Measurements from ENCODE around the gene FOXP1. TPM values are rescaled to one million over a fixed set of nuclear protein-coding genes. Genes with fewer than 3 reads are reported as not detected.

FOXP1 gene
- total RNA-seq, 2 experiments from 2014 or later, result 116 to 131 TPM

DNA sequence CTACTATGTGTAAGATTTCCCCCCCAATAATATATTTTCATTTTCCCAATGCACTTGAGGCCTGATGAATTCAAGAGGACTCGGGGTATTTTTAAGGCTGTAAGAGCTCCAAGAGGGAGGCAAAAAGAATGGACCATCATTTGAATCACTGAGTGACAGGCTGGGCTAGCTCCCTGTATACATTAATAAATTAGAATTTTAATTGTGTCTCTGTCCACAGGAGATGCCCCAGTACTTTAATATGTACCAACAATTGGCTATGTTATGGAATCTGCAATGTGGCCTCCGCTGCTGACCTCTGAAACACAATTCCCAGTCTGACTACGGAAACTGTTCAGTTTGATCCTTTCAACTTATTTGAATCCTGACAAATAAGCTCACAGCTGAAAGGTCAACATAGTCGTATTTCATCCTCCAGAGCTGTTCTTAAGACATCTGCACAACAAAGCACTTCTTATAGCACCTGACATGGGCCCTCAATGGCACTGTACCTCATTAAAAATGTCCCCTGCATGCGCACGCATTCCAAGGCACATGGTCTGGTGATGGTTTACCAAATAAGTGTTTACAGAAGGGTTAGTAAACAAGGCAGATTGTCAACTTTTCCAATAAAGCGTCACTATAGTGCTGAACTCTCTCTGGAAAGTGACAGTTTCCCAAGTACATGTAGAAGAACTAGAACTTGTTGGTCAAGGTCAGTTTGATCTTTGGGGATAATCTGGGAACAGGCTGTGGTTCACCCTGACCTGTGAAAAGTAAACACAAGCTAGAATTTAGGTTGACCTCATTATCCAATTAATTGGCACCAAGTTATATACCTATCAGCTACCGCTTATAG, 472.9 kb downstream of the FOXP1 start:
- H3K4me3 Mint-ChIP-seq, result no peak overlapping the region
- H3K27ac Mint-ChIP-seq, result no peak overlapping the region
- no peaks in the 10 kb centered on the region for H3K9me3 Mint-ChIP-seq
- DNase-seq, result no peak
- peaks cover 36% of the 10 kb centered on the region for H3K4me1 Mint-ChIP-seq
- CTCF ChIA-PET, result interaction anchor here (1.1 to 1.6 kb wide), 3 partner anchors 15 to 24 kb away, joined by 3 to 4 read pairs (median 4); no protein-coding TSS in a partner anchor
- POLR2A ChIA-PET, result no interaction called here
- peaks cover 72% of the 10 kb centered on the region for H3K36me3 Mint-ChIP-seq (ENCODE audit: low read depth)
- H3K27me3 Mint-ChIP-seq, result no peaks in the 10 kb centered on the region

DNA sequence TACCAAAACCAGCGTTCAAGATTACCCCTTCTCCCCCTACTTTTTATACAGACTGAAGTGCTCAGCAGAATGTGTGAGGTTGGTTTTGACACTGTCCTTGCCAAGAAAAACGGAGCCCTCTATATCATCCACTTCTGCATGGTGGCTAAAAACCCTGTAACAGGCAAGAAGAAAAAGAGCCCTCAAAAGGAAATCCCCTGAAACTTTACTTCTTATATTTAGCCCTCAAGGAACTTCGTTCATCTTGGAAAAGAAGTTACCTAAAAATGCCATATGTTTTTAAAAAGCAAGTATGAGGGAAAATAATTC, 473.6 kb downstream of the FOXP1 start:
- ChIA-PET CTCF (interaction anchor here (1.2 to 1.6 kb wide), 2 partner anchors 14 to 23 kb away, joined by 3 to 4 read pairs; no protein-coding TSS in a partner anchor), POLR2A (no interaction called here)
- no peak overlapping the region for H3K27ac Mint-ChIP-seq
- H3K9me3 Mint-ChIP-seq, result no peaks in the 10 kb centered on the region
- H3K4me1 Mint-ChIP-seq, result peaks cover 41% of the 10 kb centered on the region
- no peaks in the 10 kb centered on the region for H3K27me3 Mint-ChIP-seq
- H3K4me3 Mint-ChIP-seq, result no peak overlapping the region
- peaks cover 74% of the 10 kb centered on the region for H3K36me3 Mint-ChIP-seq (ENCODE audit: low read depth)
- no peak for DNase-seq

DNA sequence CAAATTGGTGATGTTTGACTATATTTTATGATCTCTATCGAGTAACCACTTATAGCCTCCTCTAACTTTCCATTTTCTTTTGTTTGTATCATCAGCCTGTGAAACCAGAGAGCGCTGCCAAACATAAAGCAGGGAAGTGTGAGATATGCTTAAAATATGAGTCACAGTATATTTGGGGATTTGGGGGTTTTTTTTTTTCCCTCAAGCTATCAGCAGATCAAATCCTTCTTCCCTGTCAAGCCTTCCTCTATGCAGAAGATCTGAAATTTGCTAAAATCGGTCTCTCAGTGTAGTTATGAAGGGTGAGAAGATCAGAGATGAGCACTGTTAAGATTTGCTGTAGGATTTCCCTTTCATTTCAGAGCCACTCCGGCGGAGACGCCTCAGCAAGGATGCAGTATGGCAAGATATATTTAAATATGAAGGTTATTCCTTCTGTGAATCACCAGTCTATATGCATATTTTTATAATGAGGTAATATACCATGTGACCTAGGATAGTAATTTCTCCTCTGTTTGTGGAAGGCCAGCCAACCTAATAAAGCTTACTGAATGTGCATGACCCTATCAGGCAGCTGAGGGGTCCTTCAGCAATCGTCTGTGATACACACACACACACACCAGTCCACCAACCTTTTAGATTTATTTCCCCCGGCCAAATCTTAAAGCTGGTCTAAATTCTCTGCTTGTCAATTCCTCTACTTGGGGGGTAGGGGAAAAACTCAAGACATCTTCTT, 474.1 kb downstream of the FOXP1 start:
- ChIA-PET POLR2A (no interaction called here), CTCF (no interaction called here)
- Mint-ChIP-seq H3K27ac (no peak overlapping the region), H3K36me3 (ENCODE audit: low read depth) (peaks cover 70% of the 10 kb centered on the region), H3K4me1 (peaks cover 40% of the 10 kb centered on the region), H3K9me3 (no peaks in the 10 kb centered on the region), H3K27me3 (no peaks in the 10 kb centered on the region), H3K4me3 (no peak overlapping the region)
- DNase-seq, result no peak

DNA sequence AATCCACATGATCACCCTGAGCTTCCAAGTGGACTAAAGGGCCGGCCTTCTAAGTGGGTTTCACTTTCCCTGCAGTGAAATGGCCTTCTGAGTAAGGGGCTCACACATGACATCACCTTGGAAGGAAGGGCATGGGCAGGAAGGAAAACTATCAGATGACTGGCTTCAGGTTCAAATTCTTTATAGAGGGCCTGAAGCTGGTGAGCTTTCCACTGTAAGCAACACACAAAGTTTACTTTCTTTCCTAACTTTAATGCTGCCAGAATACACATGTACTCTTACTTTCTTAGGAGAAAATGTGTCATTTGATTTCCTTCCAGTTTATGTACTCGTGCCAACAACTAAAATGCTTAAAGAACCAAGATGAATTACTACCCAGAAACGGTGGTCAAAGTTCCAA, 475.6 kb downstream of the FOXP1 start:
- no peak overlapping the region for H3K4me3 Mint-ChIP-seq
- DNase-seq, result no peak
- ChIA-PET CTCF (no interaction called here), POLR2A (no interaction called here)
- H3K27ac Mint-ChIP-seq, result no peak overlapping the region
- peaks cover 50% of the 10 kb centered on the region for H3K4me1 Mint-ChIP-seq
- no peaks in the 10 kb centered on the region for H3K27me3 Mint-ChIP-seq
- H3K36me3 Mint-ChIP-seq (ENCODE audit: low read depth), result peaks cover 74% of the 10 kb centered on the region
- no peaks in the 10 kb centered on the region for H3K9me3 Mint-ChIP-seq

DNA sequence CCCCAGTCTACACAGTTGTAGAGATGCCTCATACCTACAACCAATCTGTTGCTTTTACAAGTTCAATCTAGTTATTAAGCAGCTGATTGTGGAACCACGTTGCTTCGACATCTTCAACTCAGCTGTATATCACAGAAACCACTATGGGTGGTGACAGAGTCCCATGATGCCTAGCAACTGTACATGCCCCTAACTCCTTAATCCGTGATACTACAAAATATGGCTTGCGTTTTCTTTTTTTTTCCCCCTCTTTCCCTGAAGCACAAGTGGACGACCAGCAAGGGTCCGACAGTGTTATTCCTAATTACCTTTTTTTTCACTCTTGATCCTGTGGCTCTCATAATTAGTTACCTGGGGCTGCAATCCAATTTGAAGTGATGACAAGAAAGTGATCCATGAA, 478.6 kb downstream of the FOXP1 start:
- H3K27ac Mint-ChIP-seq, result no peak overlapping the region
- no peaks in the 10 kb centered on the region for H3K27me3 Mint-ChIP-seq
- no peak overlapping the region for H3K4me3 Mint-ChIP-seq
- ChIA-PET POLR2A (no interaction called here), CTCF (no interaction called here)
- H3K9me3 Mint-ChIP-seq, result no peaks in the 10 kb centered on the region
- DNase-seq, result no peak
- H3K4me1 Mint-ChIP-seq, result peaks cover 65% of the 10 kb centered on the region
- H3K36me3 Mint-ChIP-seq (ENCODE audit: low read depth), result peaks cover 62% of the 10 kb centered on the region

DNA sequence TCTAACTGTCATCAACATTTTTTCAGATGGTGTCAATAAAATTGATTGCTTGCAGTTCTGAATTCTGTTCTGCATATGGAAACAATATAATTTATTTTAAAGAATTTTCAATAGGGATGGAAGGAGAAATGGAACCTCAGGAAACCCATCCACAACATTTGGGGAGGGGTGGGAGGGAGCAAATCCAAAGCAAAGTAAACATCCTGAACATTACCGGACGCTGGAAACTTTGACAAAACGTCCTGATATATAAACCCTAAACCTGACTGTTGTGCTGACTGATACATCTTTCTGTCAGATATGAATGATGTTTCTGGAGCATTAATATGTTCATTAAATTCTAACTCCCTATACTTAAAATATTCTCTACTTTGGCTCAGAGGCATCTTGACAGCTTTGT, 479.0 kb downstream of the FOXP1 start:
- Mint-ChIP-seq H3K27me3 (no peaks in the 10 kb centered on the region), H3K9me3 (no peaks in the 10 kb centered on the region), H3K36me3 (ENCODE audit: low read depth) (peaks cover 60% of the 10 kb centered on the region), H3K4me1 (peaks cover 66% of the 10 kb centered on the region), H3K4me3 (no peak overlapping the region), H3K27ac (no peak overlapping the region)
- CTCF ChIA-PET, result no interaction called here
- no peak for DNase-seq
- POLR2A ChIA-PET, result no interaction called here

DNA sequence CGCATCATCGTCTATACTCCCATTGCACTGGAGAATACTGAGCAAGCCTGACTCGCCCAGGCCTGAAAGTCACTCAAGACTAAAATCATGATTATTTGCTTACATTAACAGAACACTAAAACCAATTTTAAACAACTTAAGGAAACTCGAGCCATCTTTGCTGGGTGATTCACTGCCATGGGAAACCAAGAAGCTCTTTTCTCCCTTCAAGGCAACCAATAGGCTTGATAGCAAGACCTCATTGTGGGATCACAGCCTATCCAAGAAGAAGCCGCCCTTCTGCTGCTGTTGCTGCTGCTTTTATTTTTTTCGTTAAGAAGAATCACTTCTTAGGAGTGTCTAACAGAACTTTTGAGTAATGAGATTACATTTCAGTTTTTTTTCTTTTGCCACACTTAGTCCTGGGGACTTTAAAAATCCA, 479.4 kb downstream of the FOXP1 start:
- Mint-ChIP-seq H3K36me3 (ENCODE audit: low read depth) (peaks cover 55% of the 10 kb centered on the region), H3K27me3 (no peaks in the 10 kb centered on the region), H3K4me1 (peaks cover 64% of the 10 kb centered on the region), H3K9me3 (no peaks in the 10 kb centered on the region), H3K27ac (no peak overlapping the region), H3K4me3 (no peak overlapping the region)
- ChIA-PET POLR2A (no interaction called here), CTCF (no interaction called here)
- no peak for DNase-seq

DNA sequence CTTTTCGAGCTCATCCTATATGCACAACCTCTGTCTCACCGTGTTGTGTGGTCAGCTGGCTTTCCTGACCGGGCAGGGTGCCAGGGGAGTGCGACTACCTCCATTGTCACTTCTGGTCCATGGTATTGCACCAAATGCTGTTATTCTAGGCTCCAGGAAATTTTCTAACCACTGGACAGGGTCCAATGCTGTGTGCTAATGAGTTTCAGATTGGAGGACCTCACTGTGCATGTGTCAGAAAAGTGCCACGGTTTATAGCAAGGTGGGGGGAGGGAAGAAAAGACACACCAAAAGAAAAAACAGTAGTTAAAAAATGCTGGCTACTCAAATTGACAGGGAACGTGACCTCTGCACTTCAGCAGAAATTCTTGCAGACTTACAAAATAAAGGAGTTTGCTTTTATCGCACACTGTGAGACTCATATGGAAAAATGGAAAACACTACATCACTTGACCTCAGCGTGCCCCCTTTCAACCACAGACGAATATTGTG, 480.1 kb downstream of the FOXP1 start:
- Mint-ChIP-seq H3K27me3 (no peaks in the 10 kb centered on the region), H3K36me3 (ENCODE audit: low read depth) (peaks cover 50% of the 10 kb centered on the region), H3K4me3 (no peak overlapping the region), H3K9me3 (no peaks in the 10 kb centered on the region), H3K4me1 (peaks cover 63% of the 10 kb centered on the region), H3K27ac (no peak overlapping the region)
- DNase-seq, result no peak
- ChIA-PET CTCF (no interaction called here), POLR2A (no interaction called here)

DNA sequence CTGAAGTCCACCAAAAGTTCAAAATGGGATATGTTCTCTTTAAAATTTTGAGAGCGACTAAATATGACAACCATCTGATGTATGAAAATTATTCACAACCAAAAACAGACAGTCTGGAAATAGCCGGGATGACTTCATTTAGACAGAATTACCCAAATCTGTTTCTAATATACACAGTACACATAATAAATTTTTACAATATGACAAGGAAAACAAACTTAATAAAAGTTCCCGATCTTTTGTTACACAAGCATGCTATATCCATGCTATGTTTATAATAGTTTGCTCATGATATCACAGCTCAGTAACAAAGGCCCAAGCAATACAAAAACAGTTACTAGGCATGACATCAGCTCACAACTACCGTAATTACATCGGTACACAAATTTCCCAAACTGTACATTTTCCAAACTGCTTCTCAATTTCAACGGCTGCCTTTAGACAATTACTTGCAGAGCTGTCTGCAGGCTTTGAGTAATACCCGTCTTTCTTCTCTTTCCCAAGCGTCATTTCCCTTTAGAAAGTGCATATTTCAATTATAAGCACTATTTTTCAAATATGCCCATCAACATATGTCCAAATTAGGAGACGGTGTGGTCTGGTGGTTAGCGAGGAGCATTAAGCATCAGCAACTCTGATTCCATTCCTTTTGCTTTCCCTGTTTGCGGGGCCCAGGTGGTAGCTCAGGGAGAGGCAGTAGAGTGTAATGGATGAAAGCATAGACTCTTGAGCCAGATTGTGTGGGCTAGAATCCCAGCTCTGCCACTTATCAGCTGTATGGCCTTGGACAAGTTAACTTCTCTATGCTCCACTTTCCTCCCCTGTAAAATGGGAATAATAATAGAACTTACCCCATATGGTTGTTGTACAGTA, 481.2 kb downstream of the FOXP1 start:
- peak overlapping the region; percentile 9 for H3K4me3 Mint-ChIP-seq
- CTCF ChIA-PET, result interaction anchor here (0.6 to 1.4 kb wide), 4 partner anchors 11 to 340 kb away, joined by 3 to 4 read pairs (median 4); no protein-coding TSS in a partner anchor

DNA sequence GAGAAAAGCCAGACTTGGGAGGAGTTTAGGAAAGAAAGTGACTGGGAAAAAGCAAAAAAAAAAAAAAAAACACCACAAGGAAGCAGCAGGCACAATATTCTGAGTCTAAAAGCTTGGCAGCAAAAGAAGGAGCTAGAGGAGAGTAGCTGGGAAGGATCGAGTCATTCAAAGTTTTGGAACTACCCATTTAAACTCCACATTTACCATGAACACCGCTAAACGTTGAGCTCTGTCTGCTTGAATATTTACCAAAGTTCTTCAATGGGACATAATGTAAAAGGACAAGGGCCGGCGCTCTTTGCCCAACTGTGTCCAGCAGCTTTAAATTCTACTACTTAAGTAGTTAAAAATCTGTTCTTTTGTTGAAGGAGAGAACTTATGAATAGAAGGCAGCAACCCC, 481.9 kb downstream of the FOXP1 start:
- H3K9me3 Mint-ChIP-seq, result no peaks in the 10 kb centered on the region
- DNase-seq, result no peak
- H3K27me3 Mint-ChIP-seq, result no peaks in the 10 kb centered on the region
- H3K36me3 Mint-ChIP-seq (ENCODE audit: low read depth), result peaks cover 55% of the 10 kb centered on the region
- POLR2A ChIA-PET, result no interaction called here
- H3K4me3 Mint-ChIP-seq, result peak overlapping the region; percentile 9
- H3K4me1 Mint-ChIP-seq, result peaks cover 66% of the 10 kb centered on the region
- CTCF ChIA-PET, result interaction anchor here (0.6 to 1.4 kb wide), 4 partner anchors 10 to 340 kb away, joined by 3 to 4 read pairs (median 4); no protein-coding TSS in a partner anchor
- H3K27ac Mint-ChIP-seq, result peak overlapping the region; percentile 1

More for the DNA sequence above, 481.2 kb downstream of the FOXP1 start:
- no peak for DNase-seq
- Mint-ChIP-seq H3K36me3 (ENCODE audit: low read depth) (peaks cover 47% of the 10 kb centered on the region), H3K27me3 (no peaks in the 10 kb centered on the region), H3K4me1 (peaks cover 61% of the 10 kb centered on the region), H3K27ac (no peak overlapping the region), H3K9me3 (no peaks in the 10 kb centered on the region)
- POLR2A ChIA-PET, result no interaction called here

DNA sequence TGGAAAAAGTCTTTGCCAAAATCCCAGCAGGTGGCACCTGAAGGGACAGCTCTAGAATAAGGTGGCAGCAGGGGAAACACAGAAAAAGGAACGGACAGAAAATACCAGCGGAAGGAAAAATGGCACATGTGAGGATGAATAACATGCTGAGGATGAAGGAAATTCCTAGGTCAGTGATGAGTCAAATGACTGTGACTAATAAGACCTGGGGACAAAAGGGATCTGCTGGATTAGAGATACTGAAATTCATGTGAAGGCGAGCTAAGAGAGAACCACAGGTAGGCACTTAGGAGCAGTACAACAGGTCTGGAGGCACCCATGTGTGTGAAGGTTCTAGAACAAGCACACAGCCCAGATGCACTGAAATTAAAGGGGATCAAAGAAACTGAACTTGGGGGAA, 482.5 kb downstream of the FOXP1 start:
- Mint-ChIP-seq H3K4me1 (peaks cover 71% of the 10 kb centered on the region), H3K36me3 (ENCODE audit: low read depth) (peaks cover 60% of the 10 kb centered on the region), H3K27ac (no peak overlapping the region), H3K27me3 (no peaks in the 10 kb centered on the region), H3K4me3 (no peak overlapping the region), H3K9me3 (no peaks in the 10 kb centered on the region)
- DNase-seq, result no peak
- ChIA-PET CTCF (interaction anchor here (0.7 to 1.4 kb wide), 4 partner anchors 10 to 341 kb away, joined by 3 to 4 read pairs (median 4); no protein-coding TSS in a partner anchor), POLR2A (no interaction called here)

DNA sequence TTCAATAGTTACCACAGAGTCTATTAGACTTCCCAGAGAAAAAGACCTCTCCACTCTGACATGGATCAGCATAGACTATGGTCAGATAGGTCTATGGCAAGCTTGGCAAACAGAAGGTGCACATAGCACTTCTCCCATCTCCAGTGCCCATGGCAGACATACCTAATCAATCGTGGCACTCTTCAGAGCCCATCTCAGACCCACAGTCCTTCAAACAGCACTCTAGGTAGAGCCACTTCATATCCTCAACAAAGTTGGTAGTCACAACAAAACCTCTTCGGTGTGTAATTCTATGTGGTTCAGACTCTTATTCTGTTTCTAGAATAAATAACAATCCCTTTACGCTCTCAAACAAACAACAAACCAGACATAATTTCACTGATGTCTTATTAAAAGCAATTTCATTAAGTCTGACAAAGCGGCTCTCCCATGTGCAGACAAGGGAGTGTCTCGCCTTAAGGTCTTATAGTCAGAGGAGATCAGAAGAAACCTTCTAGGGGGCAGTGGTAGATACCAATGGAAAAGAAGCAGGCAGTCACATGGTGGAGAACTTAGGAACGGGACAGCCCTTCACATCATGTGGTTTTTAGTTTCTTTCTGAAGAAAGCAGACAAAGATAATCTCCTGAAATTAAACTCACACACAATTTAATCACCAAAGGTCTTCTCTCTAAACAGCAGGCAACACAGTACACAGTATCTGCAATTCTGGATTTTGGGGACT, 483.4 kb downstream of the FOXP1 start:
- Mint-ChIP-seq H3K36me3 (ENCODE audit: low read depth) (peaks cover 61% of the 10 kb centered on the region), H3K4me3 (peak overlapping the region; percentile 3), H3K9me3 (no peaks in the 10 kb centered on the region), H3K27me3 (no peaks in the 10 kb centered on the region), H3K4me1 (peaks cover 69% of the 10 kb centered on the region), H3K27ac (no peak overlapping the region)
- ChIA-PET CTCF (interaction anchor here (0.7 to 1.0 kb wide), 3 partner anchors 13 to 37 kb away, joined by 3 to 4 read pairs (median 4); no protein-coding TSS in a partner anchor), POLR2A (no interaction called here)
- no peak for DNase-seq

All from activated CD4-positive, alpha-beta T cell treated with anti-CD3 and anti-CD28 coated beads, Interleukin-2, amount 10 ng/mL, durations not matched to agents 7 days and 5 days (primary cell).